K562 (cell line): ENCODE results near the gene CCDC27. TPM values are rescaled to one million over a fixed set of nuclear protein-coding genes. Genes with fewer than 3 reads are reported as not detected.
"Not testable (repeated sequence)": the region's sequence is repeated elsewhere in the genome, so short reads cannot be mapped to it uniquely, and the experiment has no call there.

Experiments
- ATAC-seq: fragments of 200-7000 bp; cut with Tn5 transposase; 3 replicates; pipeline ENCODE4 v1.9.1; 2020; ENCODE audit warnings: moderate library complexity
- BruUV-seq: library from RNA; stranded (reverse); fragments of 400-500 nt; replicated peaks from 2 replicates; lab custom pipeline; 2021; lab: Mats Ljungman, UMichigan
- CTCF ChIA-PET: fragments of 300-600 bp; formaldehyde crosslinking; extraction: SDS; loops from one replicate; lab custom pipeline; 2021; ENCODE audit warnings: low intra/inter-chr PET ratio; lab: Yijun Ruan, JAX
- POLR2A ChIA-PET: fragments of 300-600, 350-650 bp; sonication (Branson Sonifier 250); formaldehyde crosslinking; extraction: SDS; loops from one replicate; lab custom pipeline; 2021; ENCODE audit warnings: antibody characterized with exemption, inconsistent platforms; lab: Yijun Ruan, JAX
- DNase-seq, 4 experiments: peaks; one replicate each; pipeline versions ENCODE4 v3.0.0 to v3.0.0-alpha.2; 2011 to 2018; ENCODE audit warnings: low spot score in 3 of 4, mixed read lengths in 3 of 4; ENCODE audit errors: extremely low read depth in 1 of 4
- FAIRE-seq: peaks from 2 replicates; lab custom pipeline; 2011; peaks lifted over from hg19 to GRCh38; lab: Jason Lieb, UNC
- H2AFZ ChIP-seq: 2 replicates; pipeline ENCODE4 v1.6.0; 2011; ENCODE audit warnings: low read depth, low read length, control low read depth, inconsistent platforms
- H3K27ac ChIP-seq: fragments of 200-600 bp; 3 replicates; pipeline ENCODE4 v1.8.0; 2011; ENCODE audit warnings: low read depth, mild to moderate bottlenecking, control low read depth, inconsistent platforms, low read length, moderate library complexity, mixed read lengths; ENCODE audit errors: extremely low read depth
- H3K27me3 ChIP-seq, 2 experiments: fragments of 300-600 bp in 1 of 2; 2 replicates in 1 of 2; 3 replicates in 1 of 2; pipeline versions ENCODE4 v1.6.0 to v1.8.0; 2011; ENCODE audit warnings: inconsistent platforms in 2 of 2, low read length in 2 of 2, mild to moderate bottlenecking in 1 of 2, mixed read lengths in 1 of 2, moderate library complexity in 1 of 2; ENCODE audit not compliant: control insufficient read depth in 2 of 2, insufficient read depth in 2 of 2
- H3K36me3 ChIP-seq: fragments of 300-600 bp; 3 replicates; pipeline ENCODE4 v1.8.0; 2011; ENCODE audit warnings: mild to moderate bottlenecking, low read length, inconsistent platforms; ENCODE audit not compliant: control insufficient read depth, insufficient read depth
- H3K4me1 ChIP-seq, 2 experiments: fragments of 200-600 bp in 1 of 2; replicated peaks in 1 of 2; 2 replicates in 1 of 2; 3 replicates in 1 of 2; pipeline versions ENCODE4 v1.5.1 to v1.8.0; 2011; ENCODE audit warnings: inconsistent platforms in 2 of 2, low read length in 2 of 2, mild to moderate bottlenecking in 1 of 2, mixed read lengths in 1 of 2, moderate library complexity in 1 of 2; ENCODE audit not compliant: control insufficient read depth in 2 of 2, insufficient read depth in 2 of 2
- H3K4me2 ChIP-seq: 2 replicates; pipeline ENCODE4 v1.6.1; 2011; ENCODE audit warnings: low read length, control low read depth, inconsistent platforms, mixed read lengths; ENCODE audit not compliant: insufficient read depth
- H3K4me3 ChIP-seq: fragments of 200-600 bp; sonication (generic), shearing (Covaris generic); 2 replicates; pipeline ENCODE4 v1.5.1; 2016; ENCODE audit warnings: control low read depth, inconsistent platforms
- H3K79me2 ChIP-seq: fragments of 200-600 bp; 3 replicates; pipeline ENCODE4 v1.8.0; 2011; ENCODE audit warnings: low read length, inconsistent platforms; ENCODE audit not compliant: control insufficient read depth, insufficient read depth
- H3K9ac ChIP-seq, 2 experiments: 2 replicates each; pipeline versions ENCODE4 v1.6.0 to v1.6.1; 2011; ENCODE audit warnings: low read depth in 2 of 2, low read length in 2 of 2, control low read depth in 1 of 2, inconsistent platforms in 1 of 2, mild to moderate bottlenecking in 1 of 2, mixed read lengths in 1 of 2; ENCODE audit not compliant: insufficient read depth in 1 of 2
- H3K9me1 ChIP-seq: one replicate; pipeline ENCODE4 v1.6.0; 2011; ENCODE audit warnings: inconsistent platforms, mild to moderate bottlenecking, low read length, moderate library complexity; ENCODE audit not compliant: control insufficient read depth, insufficient read depth
- H3K9me3 ChIP-seq: replicated peaks from 2 replicates; pipeline ENCODE4 v1.5.1; 2011; ENCODE audit warnings: low read depth, low read length, inconsistent platforms; ENCODE audit not compliant: control insufficient read depth, insufficient read depth
- H4K20me1 ChIP-seq: replicated peaks from 2 replicates; pipeline ENCODE4 v1.6.1; 2011; ENCODE audit warnings: low read length, inconsistent platforms, mixed read lengths; ENCODE audit not compliant: control insufficient read depth, insufficient read depth
- ILK ChIP-seq: fragments of 450-650 bp; IDR thresholded peaks from 2 replicates; pipeline ENCODE4 v1.6.1; 2016; ENCODE audit warnings: missing genetic modification characterization, low read depth, mild to moderate bottlenecking, missing compliant biosample characterization, moderate library complexity, borderline replicate concordance
- RBM25 ChIP-seq: fragments of 200-400 bp; formaldehyde crosslinking; IDR thresholded peaks from 2 replicates; pipeline ENCODE4 v1.6.1; 2018; ENCODE audit warnings: low read length, low read depth, moderate library complexity; ENCODE audit not compliant: severe bottlenecking
- TRIM28 ChIP-seq: fragments of 450-650 bp; IDR thresholded peaks from 2 replicates; pipeline ENCODE4 v1.6.1; 2017
- XRCC3 ChIP-seq: fragments of 450-650 bp; IDR thresholded peaks from 2 replicates; pipeline ENCODE4 v1.6.1; 2017; ENCODE audit warnings: mild to moderate bottlenecking, moderate library complexity
- ZFP36 ChIP-seq: fragments of 150-350 bp; IDR thresholded peaks from 2 replicates; pipeline ENCODE4 v1.6.1; 2018; ENCODE audit warnings: low read length, low read depth; ENCODE audit not compliant: partially characterized antibody
- ZNF3 ChIP-seq: fragments of 250-450 bp; sonication (Bioruptor Pico); IDR thresholded peaks from 2 replicates; pipeline ENCODE4 v1.5.0; 2021; ENCODE audit warnings: mild to moderate bottlenecking, moderate library complexity
- ZNF766 ChIP-seq: fragments of 200-800 bp; sonication (Bioruptor generic); conservative IDR thresholded peaks from 2 replicates; pipeline ENCODE4 v1.6.1; 2016; ENCODE audit warnings: missing genetic modification characterization, missing compliant biosample characterization
- WGBS: fragments of 100-300 bp; shearing (Covaris generic); methylation state at CpG from one replicate; pipeline ENCODE4 v1.1.6; 2016; ENCODE audit warnings: low coverage, mixed read lengths; ENCODE audit not compliant: insufficient coverage; ENCODE audit errors: missing lambda C conversion rate; 5-methylcytosine and 5-hydroxymethylcytosine counted together
- in situ Hi-C: fragments of 300-500 bp; cut with MboI; formaldehyde crosslinking; loops from 4 replicates; pipeline ENCODE4 v1.15.0; 2018; ENCODE audit warnings: inconsistent platforms, mixed read lengths
- intact Hi-C: fragments of 100-400 bp; cut with micrococcal nuclease; formaldehyde crosslinking; loops from 2 replicates; pipeline ENCODE4 v1.14.2; 2022
- polyA plus RNA-seq, 8 experiments: library from polyadenylated mRNA; depleted of rRNA in 4 of 8; stranded (reverse) in 5 of 8; unstranded in 3 of 8; fragments of >200 nt; fragmentation: Nextera tagmentation in 2 of 8; fragmentation: Illumina TruSeq in 1 of 8; extraction: Ambion mirVana in 2 of 8; extraction: Trizol in 1 of 8; gene quantifications; 2 replicates each; pipeline versions ENCODE4 v1.2.1 to v1.2.3, GENCODE V29; 2011 to 2014; ENCODE audit warnings: inconsistent platforms in 1 of 8, missing spikeins in 1 of 8
- total RNA-seq, 7 experiments: library from RNA; depleted of rRNA in 6 of 7; stranded (reverse); fragments of >200 nt in 6 of 7; fragmentation: Illumina TruSeq in 2 of 7; extraction: Trizol in 2 of 7; gene quantifications; 2 replicates each; pipeline versions ENCODE4 v1.2.1 to v1.2.3, GENCODE V29; 2011 to 2021; ENCODE audit warnings: low replicate concordance in 1 of 7
- TF ChIP-seq, protein P1 (sequence below): fragments of 250-450 bp; sonication (Bioruptor Pico); IDR thresholded peaks from 2 replicates; pipeline ENCODE4 v1.8.0; 2021; ENCODE audit warnings: moderate library complexity, mild to moderate bottlenecking, inconsistent platforms

Gene CCDC27
- total and polyA plus RNA-seq, 9 of the 15 experiments (the other 6 are each of a cell fraction or from before 2014, with no cell fraction given), result 0.01 to 0.04 TPM; not detected in 7

DNA sequence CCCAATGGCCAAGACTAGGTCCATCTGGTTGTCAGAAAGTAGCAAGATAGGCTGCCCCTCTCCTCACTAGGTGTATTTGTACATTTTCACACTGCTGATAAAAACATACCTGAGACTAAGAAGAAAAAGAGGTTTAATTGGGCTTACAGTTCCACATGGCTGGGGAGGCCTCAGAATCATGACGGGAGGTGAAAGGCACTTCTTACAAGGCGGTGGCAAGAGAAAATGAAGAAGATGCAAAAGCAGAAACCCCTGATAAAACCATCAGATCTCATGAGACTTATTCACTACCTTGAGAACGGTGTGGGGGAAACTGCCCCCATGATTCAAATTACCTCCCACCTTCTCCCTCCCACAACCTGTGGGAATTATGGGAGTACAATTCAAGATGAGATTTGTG, 48.5 kb downstream of the CCDC27 start:
- POLR2A ChIA-PET, FAIRE-seq, H3K79me2 ChIP-seq: not testable (repeated sequence)
- peak; percentile 67 for TF ChIP-seq ZFP36
- peak; percentile 68 for TF ChIP-seq ZNF766 (CRISPR knock-in tag)
- TF ChIP-seq, all 486 proteins: peak for 2; not testable (repeated sequence) for 484
- H3K36me3 ChIP-seq, DNase-seq, ATAC-seq, H3K27ac ChIP-seq, H4K20me1 ChIP-seq, H3K4me2 ChIP-seq, H3K4me3 ChIP-seq, H3K9ac ChIP-seq, H3K9me1 ChIP-seq, H3K27me3 ChIP-seq, H2AFZ ChIP-seq, H3K9me3 ChIP-seq, CTCF ChIA-PET, in situ Hi-C loops, BruUV-seq: not testable (repeated sequence)
- WGBS, result 26% methylated on average over 3 of the region's 3 CpGs
- H3K4me1 ChIP-seq, result peaks cover 18 to 25% of the 10 kb centered on the region in 2 experiments
- intact Hi-C loops, result loop anchor here (1.0 kb wide), 1 partner anchor 15 kb away; no protein-coding TSS in a partner anchor

DNA sequence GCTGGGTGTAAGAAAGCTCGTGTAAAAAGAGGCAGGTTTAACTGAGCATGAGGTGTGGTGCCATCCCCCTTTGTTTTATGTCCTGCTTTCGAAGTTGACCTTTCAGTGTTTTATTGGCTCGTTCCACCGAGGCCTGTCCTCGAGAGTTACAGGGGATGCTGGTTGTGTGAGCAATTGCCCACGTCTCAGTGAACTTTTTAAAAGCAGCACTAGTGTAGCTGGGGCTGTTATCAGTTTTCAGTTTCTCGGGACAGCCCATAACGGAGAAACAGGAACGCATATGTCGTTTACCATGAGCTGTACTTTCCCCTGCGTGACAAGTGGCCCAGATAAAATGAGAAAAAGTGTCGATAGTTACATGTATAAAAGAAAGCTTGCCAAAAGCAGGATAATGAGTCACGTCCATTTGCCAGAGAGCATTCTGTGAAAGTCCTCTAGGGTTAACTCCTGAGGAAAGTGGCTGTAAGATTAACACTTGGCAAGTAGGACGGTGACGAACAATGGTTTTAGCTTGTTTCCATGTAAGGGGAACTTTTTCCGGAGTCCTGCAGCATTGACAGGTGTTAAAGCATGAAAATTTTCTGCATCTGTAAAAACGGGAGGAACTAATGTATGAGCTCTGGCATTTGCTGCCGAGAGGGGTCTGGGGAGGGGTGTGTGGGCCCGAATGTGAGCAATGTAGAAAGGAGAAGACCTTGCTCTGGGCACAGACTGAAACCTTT, 51.8 kb downstream of the CCDC27 start:
- Histone ChIP-seq H3K9me1 (no peaks in the 10 kb centered on the region), H2AFZ (peak overlapping the region; percentile 99), H3K4me2 (peak overlapping the region; percentile 62), H3K4me3 (peak overlapping the region; percentile 6; the same call in 1 of the 2 replicates), H3K79me2 (no peaks in the 10 kb centered on the region), H3K9ac (peak overlapping the region; percentile 56 to 64; a peak in 3 of 4 replicates), H3K4me1 (peaks cover 13 to 32% of the 10 kb centered on the region in 2 experiments), H3K36me3 (no peaks in the 10 kb centered on the region), H4K20me1 (no peaks in the 10 kb centered on the region), H3K9me3 (no peaks in the 10 kb centered on the region), H3K27ac (peak overlapping the region; percentile 76), H3K27me3 (no peaks in the 10 kb centered on the region)
- ChIA-PET POLR2A (interaction anchor here (0.6 to 1.6 kb wide), 9 partner anchors 10 to 721 kb away, joined by 3 to 10 read pairs (median 3); no protein-coding TSS in a partner anchor), CTCF (no interaction called here)
- BruUV-seq, result no TSS peak
- ATAC-seq, result peak; percentile 50
- intact Hi-C loops (loop anchor here (2.0 kb wide), 1 partner anchor 29 kb away; no protein-coding TSS in a partner anchor), in situ Hi-C loops (no loop called here)
- DNase-seq, result peak in 1 of 4 experiments; percentile 65
- WGBS, result 6% methylated on average over 19 of the region's 19 CpGs
- peak; percentile 61 for FAIRE-seq
- TF ChIP-seq, protein P1, sequence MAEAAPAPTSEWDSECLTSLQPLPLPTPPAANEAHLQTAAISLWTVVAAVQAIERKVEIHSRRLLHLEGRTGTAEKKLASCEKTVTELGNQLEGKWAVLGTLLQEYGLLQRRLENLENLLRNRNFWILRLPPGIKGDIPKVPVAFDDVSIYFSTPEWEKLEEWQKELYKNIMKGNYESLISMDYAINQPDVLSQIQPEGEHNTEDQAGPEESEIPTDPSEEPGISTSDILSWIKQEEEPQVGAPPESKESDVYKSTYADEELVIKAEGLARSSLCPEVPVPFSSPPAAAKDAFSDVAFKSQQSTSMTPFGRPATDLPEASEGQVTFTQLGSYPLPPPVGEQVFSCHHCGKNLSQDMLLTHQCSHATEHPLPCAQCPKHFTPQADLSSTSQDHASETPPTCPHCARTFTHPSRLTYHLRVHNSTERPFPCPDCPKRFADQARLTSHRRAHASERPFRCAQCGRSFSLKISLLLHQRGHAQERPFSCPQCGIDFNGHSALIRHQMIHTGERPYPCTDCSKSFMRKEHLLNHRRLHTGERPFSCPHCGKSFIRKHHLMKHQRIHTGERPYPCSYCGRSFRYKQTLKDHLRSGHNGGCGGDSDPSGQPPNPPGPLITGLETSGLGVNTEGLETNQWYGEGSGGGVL (CRISPR knock-in tag), result no peak
- no peak for TF ChIP-seq XRCC3
- no peak for TF ChIP-seq ZNF3 (CRISPR knock-in tag)
- TF ChIP-seq ILK (tag), result no peak
- TF ChIP-seq RBM25, result no peak
- 0 out of 2 replicates have a peak, but pooled peaks have one; percentile 16 for TF ChIP-seq TRIM28
